IMR-90 (cell line): Measurements from ENCODE around the gene SAGE1. TPM values are rescaled to one million over a fixed set of nuclear protein-coding genes. Genes with fewer than 3 reads are reported as not detected.
"Not testable (repeated sequence)": the region's sequence is repeated elsewhere in the genome, so short reads cannot be mapped to it uniquely, and the experiment has no call there.

Experiments used
- ATAC-seq: fragments of 200-7000 bp; cut with Tn5 transposase; 2 replicates; pipeline ENCODE4 v1.9.1; 2020; ENCODE audit warnings: low read depth, mild to moderate bottlenecking, moderate library complexity
- BruUV-seq: library from RNA; stranded (reverse); fragments of 400-500 nt; replicated peaks from 2 replicates; lab custom pipeline; 2021; lab: Mats Ljungman, UMichigan
- CTCF ChIA-PET: fragments of 300-600 bp; formaldehyde crosslinking; extraction: SDS; loops from one replicate; lab custom pipeline; 2021; ENCODE audit warnings: antibody characterized with exemption; lab: Yijun Ruan, JAX
- POLR2A ChIA-PET: fragments of 300-600 bp; sonication (Branson Sonifier 250); formaldehyde crosslinking; loops from one replicate; lab custom pipeline; 2022; ENCODE audit warnings: antibody characterized with exemption; ENCODE audit not compliant: unreplicated experiment; lab: Charles Lee
- DNase-seq: peaks from one replicate; pipeline ENCODE4 v3.0.0; 2013
- H2AFZ ChIP-seq: replicated peaks from 2 replicates; pipeline ENCODE3; 2013; ENCODE audit warnings: low read length, mild to moderate bottlenecking; ENCODE audit not compliant: poor library complexity
- H2AK5ac ChIP-seq: 2 replicates; pipeline ENCODE4 v1.6.1; 2013; ENCODE audit warnings: low read depth, low read length, inconsistent platforms
- H2AK9ac ChIP-seq: replicated peaks from 2 replicates; pipeline ENCODE3; 2013; ENCODE audit warnings: mild to moderate bottlenecking, low read depth, low read length, moderate library complexity; ENCODE audit not compliant: poor library complexity
- H2BK120ac ChIP-seq: 2 replicates; pipeline ENCODE4 v1.6.1; 2013; ENCODE audit warnings: low read depth, low read length, inconsistent platforms
- H2BK15ac ChIP-seq: 3 replicates; pipeline ENCODE4 v1.6.1; 2013; ENCODE audit warnings: low read depth, low read length, inconsistent platforms
- H2BK20ac ChIP-seq: 2 replicates; pipeline ENCODE4 v1.6.1; 2013; ENCODE audit warnings: low read depth, mild to moderate bottlenecking, inconsistent platforms, low read length, moderate library complexity
- H2BK5ac ChIP-seq: 2 replicates; pipeline ENCODE4 v1.6.1; 2013; ENCODE audit warnings: mild to moderate bottlenecking, low read depth, low read length, inconsistent platforms; ENCODE audit not compliant: poor library complexity, severe bottlenecking
- H3K14ac ChIP-seq: replicated peaks from 2 replicates; pipeline ENCODE4 v1.6.1; 2013; ENCODE audit warnings: low read depth, low read length, inconsistent platforms
- H3K18ac ChIP-seq: 2 replicates; pipeline ENCODE4 v1.6.1; 2013; ENCODE audit warnings: low read depth, low read length, control low read depth
- H3K23ac ChIP-seq: 2 replicates; pipeline ENCODE4 v1.6.1; 2013; ENCODE audit warnings: low read depth, low read length, inconsistent platforms
- H3K27ac ChIP-seq: 2 replicates; pipeline ENCODE4 v1.5.1; 2013; ENCODE audit warnings: mild to moderate bottlenecking, control low read depth, low read length; ENCODE audit not compliant: insufficient read depth
- H3K27me3 ChIP-seq: 2 replicates; pipeline ENCODE4 v1.6.1; 2013; ENCODE audit warnings: low read length; ENCODE audit not compliant: control insufficient read depth, insufficient read depth
- H3K36me3 ChIP-seq: 2 replicates; pipeline ENCODE4 v1.6.1; 2013; ENCODE audit warnings: low read length, mixed read lengths; ENCODE audit not compliant: control insufficient read depth, insufficient read depth
- H3K4ac ChIP-seq: 2 replicates; pipeline ENCODE4 v1.6.1; 2013; ENCODE audit warnings: low read depth, low read length, inconsistent platforms
- H3K4me1 ChIP-seq: 2 replicates; pipeline ENCODE4 v1.6.1; 2013; ENCODE audit warnings: low read length, mixed read lengths; ENCODE audit not compliant: control insufficient read depth, insufficient read depth
- H3K4me2 ChIP-seq: 2 replicates; pipeline ENCODE4 v1.6.1; 2013; ENCODE audit warnings: low read depth, mild to moderate bottlenecking, control low read depth, low read length, moderate library complexity
- H3K4me3 ChIP-seq: 2 replicates; pipeline ENCODE4 v1.5.1; 2013; ENCODE audit warnings: low read depth, mild to moderate bottlenecking, control low read depth, low read length, moderate library complexity; ENCODE audit not compliant: insufficient read depth
- H3K56ac ChIP-seq: 2 replicates; pipeline ENCODE4 v1.6.1; 2013; ENCODE audit warnings: low read length, inconsistent platforms; ENCODE audit not compliant: insufficient read depth; ENCODE audit errors: extremely low read depth
- H3K79me1 ChIP-seq, 2 experiments: 2 replicates each; pipeline ENCODE4 v1.6.1; 2013; ENCODE audit warnings: low read length in 2 of 2, inconsistent platforms in 1 of 2, low read depth in 1 of 2
- H3K9ac ChIP-seq: 2 replicates; pipeline ENCODE4 v1.6.1; 2013; ENCODE audit warnings: low read depth, low read length, control low read depth
- H3K9me1 ChIP-seq: 2 replicates; pipeline ENCODE4 v1.6.1; 2013; ENCODE audit warnings: low read length, inconsistent platforms; ENCODE audit not compliant: insufficient read depth
- H3K9me3 ChIP-seq: 2 replicates; pipeline ENCODE4 v1.6.1; 2013; ENCODE audit warnings: low read length; ENCODE audit not compliant: control insufficient read depth, insufficient read depth
- H4K20me1 ChIP-seq: 2 replicates; pipeline ENCODE4 v1.6.1; 2013; ENCODE audit warnings: low read length, inconsistent platforms; ENCODE audit not compliant: insufficient read depth
- H4K5ac ChIP-seq: 2 replicates; pipeline ENCODE4 v1.6.1; 2013; ENCODE audit warnings: mild to moderate bottlenecking, low read depth, low read length, control low read depth
- H4K8ac ChIP-seq, 2 experiments: 2 replicates each; pipeline ENCODE4 v1.6.1; 2013; ENCODE audit warnings: low read depth in 2 of 2, low read length in 2 of 2, control low read depth in 1 of 2, inconsistent platforms in 1 of 2
- H4K91ac ChIP-seq: 2 replicates; pipeline ENCODE4 v1.6.1; 2013; ENCODE audit warnings: low read depth, low read length, inconsistent platforms; ENCODE audit not compliant: insufficient read depth
- WGBS, 2 experiments: methylation state at CpG; one replicate each; pipeline versions ENCODE4 v1.1.5 to v1.1.7; 2013; ENCODE audit warnings: missing lambda C conversion rate in 2 of 2; ENCODE audit not compliant: insufficient read length in 1 of 2; ENCODE audit errors: extremely low coverage in 2 of 2; 5-methylcytosine and 5-hydroxymethylcytosine counted together
- dilution Hi-C: fragments of 300-500 bp; cut with HindIII; formaldehyde crosslinking; loops from one replicate; pipeline ENCODE4 v1.14.3; 2018; ENCODE audit warnings: low sequenced_read_pairs; ENCODE audit not compliant: unreplicated experiment
- in situ Hi-C: fragments of 300-500 bp; cut with MboI; formaldehyde crosslinking; loops from 3 replicates; pipeline ENCODE4 v1.14.3; 2019; ENCODE audit warnings: low sequenced_read_pairs, inconsistent platforms, mixed read lengths
- intact Hi-C: fragments of 100-400 bp; cut with micrococcal nuclease; formaldehyde crosslinking; loops from 2 replicates; pipeline ENCODE4 v1.10.0; 2022
- polyA plus RNA-seq, 3 experiments: library from polyadenylated mRNA; depleted of rRNA; stranded (reverse); fragments of >200 nt; gene quantifications; 2 replicates each; pipeline ENCODE4 v1.2.3, GENCODE V29; 2012; ENCODE audit warnings: low replicate concordance in 1 of 3
- total RNA-seq: library from RNA; depleted of rRNA; stranded (reverse); fragments of >200 nt; gene quantifications from 2 replicates; pipeline ENCODE4 v1.2.3, GENCODE V29; 2012

Gene SAGE1
- total and polyA plus RNA-seq, 2 of the 4 experiments (the other 2 are of a cell fraction), result not detected

DNA sequence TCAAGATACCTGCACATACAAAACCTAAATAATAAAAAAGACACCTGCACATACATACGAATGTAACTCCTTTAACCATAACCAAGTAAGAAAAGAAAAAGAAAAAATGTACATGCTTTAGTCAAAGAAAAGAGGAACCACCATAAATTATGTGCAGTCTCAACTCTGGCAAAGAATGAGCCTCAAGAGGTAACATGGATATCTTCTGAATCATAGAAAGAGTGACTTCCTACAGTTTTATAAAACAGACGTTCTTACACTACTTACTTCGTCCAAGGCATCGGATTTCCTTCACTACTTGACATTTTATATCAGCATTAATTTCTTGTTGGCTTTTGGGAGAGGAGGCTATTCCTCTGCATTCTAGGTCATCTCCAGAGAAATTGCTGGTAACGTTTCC lies 10.8 kb upstream of the SAGE1 start:
- H3K27ac ChIP-seq, H3K4me1 ChIP-seq, H3K9ac ChIP-seq, dilution Hi-C loops, H2BK20ac ChIP-seq, H2BK15ac ChIP-seq, BruUV-seq, H3K14ac ChIP-seq, H3K56ac ChIP-seq, H2BK120ac ChIP-seq, H3K4me3 ChIP-seq, ATAC-seq, H4K8ac ChIP-seq, H2AFZ ChIP-seq, H3K4me2 ChIP-seq, H4K91ac ChIP-seq, POLR2A ChIA-PET, H3K9me3 ChIP-seq, DNase-seq, in situ Hi-C loops, H2AK5ac ChIP-seq, H3K4ac ChIP-seq, CTCF ChIA-PET, H3K18ac ChIP-seq, H2AK9ac ChIP-seq, intact Hi-C loops, H3K23ac ChIP-seq, H3K27me3 ChIP-seq, H3K79me1 ChIP-seq, H3K9me1 ChIP-seq, H4K5ac ChIP-seq, H2BK5ac ChIP-seq, H3K36me3 ChIP-seq, H4K20me1 ChIP-seq: not testable (repeated sequence)
- no CpG with 5 or more reads among the region's 5 CpGs for WGBS, 2 experiments

GRCh38 chrX:135888230-135888629 lies 5.3 kb upstream of the SAGE1 start:
- H2AK9ac ChIP-seq, H4K8ac ChIP-seq, H2AFZ ChIP-seq, H3K56ac ChIP-seq, dilution Hi-C loops, CTCF ChIA-PET, H3K4me2 ChIP-seq, BruUV-seq, H3K9me3 ChIP-seq, H2BK15ac ChIP-seq, H3K9me1 ChIP-seq, H4K91ac ChIP-seq, in situ Hi-C loops, ATAC-seq, H3K9ac ChIP-seq, DNase-seq, H4K5ac ChIP-seq, H3K27ac ChIP-seq, H2BK120ac ChIP-seq, H3K4me1 ChIP-seq, H3K14ac ChIP-seq, H3K4me3 ChIP-seq, H3K23ac ChIP-seq, H2BK20ac ChIP-seq, H3K4ac ChIP-seq, POLR2A ChIA-PET, H2BK5ac ChIP-seq, H3K79me1 ChIP-seq, intact Hi-C loops, H2AK5ac ChIP-seq, H3K27me3 ChIP-seq, H3K36me3 ChIP-seq, H3K18ac ChIP-seq, H4K20me1 ChIP-seq: not testable (repeated sequence)
- WGBS, 2 experiments, result 56% methylated on average over 3 of the region's 18 CpGs; no CpG with 5 or more reads in 1 of the 2 experiments
